OCI-LY1 (cell line): ENCODE results near the gene RBMS1.

Source experiments
- CTCF ChIP-seq: fragments of 200-600 bp; sonication (generic), shearing (Covaris generic); IDR thresholded peaks from 2 replicates; pipeline ENCODE4 v1.5.1; 2017; ENCODE audit warnings: mild to moderate bottlenecking, antibody characterized with exemption, low read length, moderate library complexity, mixed read lengths
- EZH2 ChIP-seq: fragments of 200-600 bp; sonication (generic), shearing (Covaris generic); IDR thresholded peaks from 2 replicates; pipeline ENCODE4 v1.8.0; 2017; ENCODE audit warnings: borderline replicate concordance, mixed run types, mild to moderate bottlenecking, antibody characterized with exemption, low read length, moderate library complexity, mixed read lengths

GRCh38 chr2:160501370-160501769 lies 7.8 kb upstream of the RBMS1 start:
- TF ChIP-seq CTCF (no peak), EZH2 (no peak)
